ENCODE measurements around the gene GPR171. TPM values are rescaled to one million over a fixed set of nuclear protein-coding genes. Genes with fewer than 3 reads are reported as not detected.
"Not testable (repeated sequence)": the region's sequence is repeated elsewhere in the genome, so short reads cannot be mapped to it uniquely, and the experiment has no call there.

The GPR171 gene
- total RNA-seq, 4 donors from 2014 or later: 1.7 to 8.7 (median 2.3) TPM

DNA sequence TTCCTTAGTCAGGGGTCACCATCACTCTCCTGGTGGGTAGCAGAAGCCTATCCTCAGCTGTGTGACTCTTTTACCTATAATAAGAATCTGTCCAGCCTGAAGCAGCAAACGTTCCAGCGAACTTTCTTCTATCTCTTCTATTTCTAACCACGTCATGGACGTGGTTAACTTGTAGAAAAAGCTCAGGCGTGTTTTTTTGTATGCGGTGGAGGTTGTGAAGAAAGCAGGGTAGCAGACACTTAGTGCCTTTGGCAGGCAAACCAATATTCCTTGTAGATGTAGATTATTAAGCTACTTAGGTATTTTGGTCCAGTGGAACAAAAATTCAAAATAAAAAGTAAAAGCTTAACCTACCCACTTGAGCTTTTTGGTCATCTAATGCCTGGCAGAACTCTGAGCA, 31.8 kb upstream of the GPR171 start:
- TF ChIP-seq, protein P1, sequence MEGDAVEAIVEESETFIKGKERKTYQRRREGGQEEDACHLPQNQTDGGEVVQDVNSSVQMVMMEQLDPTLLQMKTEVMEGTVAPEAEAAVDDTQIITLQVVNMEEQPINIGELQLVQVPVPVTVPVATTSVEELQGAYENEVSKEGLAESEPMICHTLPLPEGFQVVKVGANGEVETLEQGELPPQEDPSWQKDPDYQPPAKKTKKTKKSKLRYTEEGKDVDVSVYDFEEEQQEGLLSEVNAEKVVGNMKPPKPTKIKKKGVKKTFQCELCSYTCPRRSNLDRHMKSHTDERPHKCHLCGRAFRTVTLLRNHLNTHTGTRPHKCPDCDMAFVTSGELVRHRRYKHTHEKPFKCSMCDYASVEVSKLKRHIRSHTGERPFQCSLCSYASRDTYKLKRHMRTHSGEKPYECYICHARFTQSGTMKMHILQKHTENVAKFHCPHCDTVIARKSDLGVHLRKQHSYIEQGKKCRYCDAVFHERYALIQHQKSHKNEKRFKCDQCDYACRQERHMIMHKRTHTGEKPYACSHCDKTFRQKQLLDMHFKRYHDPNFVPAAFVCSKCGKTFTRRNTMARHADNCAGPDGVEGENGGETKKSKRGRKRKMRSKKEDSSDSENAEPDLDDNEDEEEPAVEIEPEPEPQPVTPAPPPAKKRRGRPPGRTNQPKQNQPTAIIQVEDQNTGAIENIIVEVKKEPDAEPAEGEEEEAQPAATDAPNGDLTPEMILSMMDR (IDR thresholded peaks at IDR 0.05): no peak
- no peak for TF ChIP-seq POLR2A (IDR thresholded peaks at IDR 0.05)
- no peak overlapping the region for H3K27ac ChIP-seq
- no peaks in the 10 kb centered on the region for H3K4me1 ChIP-seq
- no peak overlapping the region for H3K4me3 ChIP-seq (replicated peaks in 1 of 3)
- H3K36me3 ChIP-seq: no peaks in the 10 kb centered on the region
- DNase-seq: no peak
- intact Hi-C loops (cut with DNase I): no loop called here
- no peaks in the 10 kb centered on the region for H3K27me3 ChIP-seq
- H3K9me3 ChIP-seq: no peaks in the 10 kb centered on the region
- 90% methylated on average over 6 of the region's 6 CpGs for WGBS, 2 donors

DNA sequence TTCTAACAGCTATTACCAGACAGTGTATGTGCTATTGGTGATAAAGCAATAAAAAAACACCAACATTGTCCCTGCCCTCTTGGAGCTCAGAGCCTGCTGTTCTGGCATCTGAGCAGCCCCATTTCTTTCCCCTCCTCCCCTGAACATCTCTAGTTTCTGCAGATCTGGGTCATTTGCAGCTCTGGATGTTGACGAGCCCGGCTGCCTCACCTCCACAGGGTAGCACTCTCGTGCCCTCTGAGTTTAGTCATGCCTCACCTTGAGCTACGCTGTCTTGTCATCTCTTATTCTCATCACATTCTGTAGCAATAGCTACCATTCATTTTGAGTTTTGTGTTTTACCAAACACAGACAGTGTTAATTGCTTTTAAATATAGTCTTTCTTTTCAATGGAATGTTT, 30.0 kb upstream of the GPR171 start:
- no peaks in the 10 kb centered on the region for H3K9me3 ChIP-seq
- DNase-seq: no peak
- no peaks in the 10 kb centered on the region for H3K27me3 ChIP-seq
- no peak overlapping the region for H3K27ac ChIP-seq
- H3K4me3 ChIP-seq (replicated peaks in 1 of 3): no peak overlapping the region
- no peaks in the 10 kb centered on the region for H3K36me3 ChIP-seq
- intact Hi-C loops (cut with DNase I): no loop called here
- 91 to 93% methylated on average over 4 of the region's 4 CpGs for WGBS, 2 donors
- no peak for TF ChIP-seq POLR2A (IDR thresholded peaks at IDR 0.05)
- TF ChIP-seq, protein P1 (IDR thresholded peaks at IDR 0.05): no peak
- H3K4me1 ChIP-seq: peaks cover 5 to 10% of the 10 kb centered on the region in 2 donors

DNA sequence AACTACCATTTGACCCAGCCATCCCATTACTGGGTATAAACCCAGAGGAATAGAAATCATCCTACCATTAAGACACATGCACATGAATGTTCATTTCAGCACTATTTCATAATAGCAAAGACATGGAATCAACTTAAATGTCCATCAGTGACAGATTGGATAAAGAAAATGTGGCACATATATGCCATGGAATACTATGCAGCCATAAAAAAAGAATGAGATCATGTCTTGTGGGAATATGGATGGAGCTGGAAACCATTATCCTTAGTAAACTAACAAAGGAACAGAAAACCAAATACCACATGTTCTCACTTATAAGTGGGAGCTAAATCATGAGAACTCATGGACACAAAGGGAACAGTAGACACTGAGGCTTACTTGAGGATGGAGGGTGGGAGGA, 29.4 kb upstream of the GPR171 start:
- DNase-seq; H3K36me3 ChIP-seq; H3K27ac ChIP-seq; H3K9me3 ChIP-seq; intact Hi-C loops (cut with DNase I); H3K4me3 ChIP-seq (replicated peaks in 1 of 3); H3K27me3 ChIP-seq: not testable (repeated sequence)
- H3K4me1 ChIP-seq: peaks cover 7 to 12% of the 10 kb centered on the region in 2 donors

DNA sequence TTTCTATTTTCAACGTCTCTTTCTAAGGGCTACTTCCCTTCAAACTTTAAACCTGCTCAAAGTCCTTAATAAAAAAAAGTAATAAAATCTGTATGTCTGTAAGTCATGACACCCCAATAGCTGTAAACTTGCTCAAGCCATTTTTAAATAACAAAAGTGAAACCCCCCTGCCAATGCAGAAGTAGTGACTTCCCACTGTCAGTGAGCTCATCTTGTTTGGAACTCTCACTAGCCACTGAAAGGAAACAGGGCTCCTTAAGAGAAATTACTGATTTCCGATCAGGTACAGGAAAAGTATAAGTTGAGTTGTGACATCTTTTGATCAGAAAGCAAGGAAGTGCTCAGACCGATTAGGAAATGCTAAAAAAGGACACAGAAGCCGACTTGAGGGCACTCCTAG, 27.6 kb upstream of the GPR171 start:
- no peak for DNase-seq
- Histone ChIP-seq H3K36me3 (no peaks in the 10 kb centered on the region), H3K4me3 (replicated peaks in 1 of 3) (no peak overlapping the region), H3K27ac (no peak overlapping the region), H3K9me3 (no peaks in the 10 kb centered on the region), H3K27me3 (no peaks in the 10 kb centered on the region), H3K4me1 (peaks cover 7 to 12% of the 10 kb centered on the region in 2 donors)
- 61 to 71% methylated on average over 4 of the region's 4 CpGs for WGBS, 2 donors
- intact Hi-C loops (cut with DNase I): no loop called here
- TF ChIP-seq, protein P1 (IDR thresholded peaks at IDR 0.05): no peak
- TF ChIP-seq POLR2A (IDR thresholded peaks at IDR 0.05): no peak

DNA sequence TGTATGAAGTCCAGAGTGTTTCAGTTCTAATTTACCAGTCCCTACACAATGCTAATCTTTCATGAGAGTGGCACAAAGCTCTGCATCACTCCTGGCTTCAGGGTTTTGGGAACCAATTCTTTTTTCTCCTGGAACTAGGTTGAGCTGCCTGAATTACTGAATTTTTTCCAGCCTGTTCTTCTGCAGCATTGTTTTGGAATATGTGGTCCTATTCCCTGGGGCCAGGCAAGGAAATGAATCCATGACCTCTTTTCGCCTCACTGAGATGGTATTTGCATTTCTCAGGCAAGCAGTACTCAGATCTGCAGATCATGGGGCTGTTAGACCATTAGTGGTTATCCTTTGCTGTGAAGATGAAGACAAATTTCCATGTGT, 25.6 kb upstream of the GPR171 start:
- intact Hi-C loops (cut with DNase I): loop anchor here (5.0 kb wide), 1 partner anchor 54 kb away; no protein-coding TSS in a partner anchor
- DNase-seq: no peak
- TF ChIP-seq POLR2A (IDR thresholded peaks at IDR 0.05): no peak
- TF ChIP-seq, protein P1 (IDR thresholded peaks at IDR 0.05): no peak

More for the DNA sequence above, 25.6 kb upstream of the GPR171 start:
- Histone ChIP-seq H3K9me3 (no peaks in the 10 kb centered on the region), H3K4me3 (replicated peaks in 1 of 3) (no peak overlapping the region), H3K4me1 (peaks cover 7 to 12% of the 10 kb centered on the region in 2 donors), H3K36me3 (no peaks in the 10 kb centered on the region), H3K27ac (peak overlapping the region in 1 of 3 donors; percentile 39), H3K27me3 (no peaks in the 10 kb centered on the region)
- 59 to 77% methylated on average over 1 of the region's 1 CpG for WGBS, 2 donors
